Subcutaneous adipose tissue (tissue), 4 donors: ENCODE data around the gene LRMDA. TPM values are rescaled to one million over a fixed set of nuclear protein-coding genes. Genes with fewer than 3 reads are reported as not detected.

Experiments
- CTCF ChIP-seq: fragments of 450-650 bp; IDR thresholded peaks from one replicate; pipeline ENCODE4 v1.5.1; 2016; ENCODE audit warnings: low read depth, mild to moderate bottlenecking, control low read depth, antibody characterized with exemption, moderate library complexity
- total RNA-seq, 4 donors: library from RNA; depleted of rRNA; stranded (reverse); fragments of >200 nt; gene quantifications; one replicate each; pipeline ENCODE4 v1.1.0, GENCODE V29; 2016

The LRMDA gene
- total RNA-seq, 4 donors from 2014 or later: 17.4 to 92.1 (median 22.8) TPM

- TF ChIP-seq CTCF: no peak
Observed at GRCh38 chr10:75950997-75951589, 519.7 kb downstream of the LRMDA start.

- no peak for TF ChIP-seq CTCF
Observed at GRCh38 chr10:75951627-75952026, 520.2 kb downstream of the LRMDA start.

GRCh38 chr10:75952093-75952492 is 520.7 kb downstream of the LRMDA start:
- TF ChIP-seq CTCF: no peak

- no peak for TF ChIP-seq CTCF
Observed at GRCh38 chr10:75954486-75954885, 523.1 kb downstream of the LRMDA start.

GRCh38 chr10:75955973-75956502 is 524.6 kb downstream of the LRMDA start:
- TF ChIP-seq CTCF: no peak

- no peak for TF ChIP-seq CTCF
Observed at GRCh38 chr10:75956624-75957023, 525.2 kb downstream of the LRMDA start.

- no peak for TF ChIP-seq CTCF
Observed at GRCh38 chr10:75957314-75958120, 526.1 kb downstream of the LRMDA start.
